RWPE2 (cell line): ENCODE results near the gene TEK.
"Not testable (repeated sequence)": the region's sequence is repeated elsewhere in the genome, so short reads cannot be mapped to it uniquely, and the experiment has no call there.

Source experiments
- ATAC-seq: fragments of 200-7000 bp; cut with Tn5 transposase; 3 replicates; pipeline ENCODE4 v1.9.1; 2021; ENCODE audit warnings: low read depth
- DNase-seq: peaks from one replicate; pipeline ENCODE4 v3.0.0-alpha.2; 2020; ENCODE audit warnings: low spot score
- H3K27ac ChIP-seq: fragments of 450-650 bp; 2 replicates; pipeline ENCODE4 v1.5.1; 2017; ENCODE audit warnings: mild to moderate bottlenecking; ENCODE audit not compliant: poor library complexity, severe bottlenecking
- H3K27me3 ChIP-seq: fragments of 250-450 bp; sonication (Bioruptor Pico); 2 replicates; pipeline ENCODE4 v1.5.1; 2021; ENCODE audit warnings: mild to moderate bottlenecking, moderate library complexity; ENCODE audit not compliant: insufficient read depth, poor library complexity, severe bottlenecking
- H3K36me3 ChIP-seq: fragments of 250-450 bp; sonication (Bioruptor Pico); 2 replicates; pipeline ENCODE4 v1.5.1; 2020; ENCODE audit warnings: low read depth, mild to moderate bottlenecking, moderate library complexity
- H3K4me1 ChIP-seq: fragments of 250-450 bp; sonication (Bioruptor Pico); 2 replicates; pipeline ENCODE4 v1.5.1; 2021; ENCODE audit warnings: mild to moderate bottlenecking, moderate library complexity; ENCODE audit not compliant: insufficient read depth, poor library complexity, severe bottlenecking
- H3K4me3 ChIP-seq: fragments of 250-450 bp; sonication (Bioruptor Pico); 2 replicates; pipeline ENCODE4 v1.5.1; 2021; ENCODE audit warnings: mild to moderate bottlenecking, moderate library complexity; ENCODE audit not compliant: severe bottlenecking
- H3K9me3 ChIP-seq: fragments of 250-450 bp; sonication (Bioruptor Pico); 2 replicates; pipeline ENCODE4 v1.5.1; 2021; ENCODE audit warnings: mild to moderate bottlenecking, moderate library complexity; ENCODE audit not compliant: severe bottlenecking
- TF ChIP-seq, protein P1 (sequence below): fragments of 450-650 bp; IDR thresholded peaks from one replicate; pipeline ENCODE4 v1.5.1; 2017; ENCODE audit warnings: mild to moderate bottlenecking, moderate library complexity; ENCODE audit not compliant: poor library complexity, severe bottlenecking

Gene TEK

DNA sequence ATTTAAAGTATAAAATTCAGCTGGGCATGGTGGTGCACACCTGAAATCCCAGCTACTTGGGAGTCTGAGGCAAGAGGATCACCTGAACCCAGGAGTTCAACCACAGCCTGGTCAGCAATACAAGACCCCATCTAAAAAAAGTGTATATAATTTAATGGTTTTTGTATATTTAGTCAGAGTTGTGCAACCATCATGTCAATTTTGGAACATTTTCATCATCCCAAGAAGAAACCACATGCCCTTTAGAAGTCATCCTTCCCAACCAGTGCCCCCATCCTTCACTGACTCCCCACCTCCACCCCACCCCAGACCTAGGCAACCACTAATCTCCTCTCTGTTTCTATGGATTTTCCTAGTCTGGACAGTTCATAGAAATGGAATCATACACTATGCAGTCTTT lies 18.8 kb upstream of the TEK start:
- H3K36me3 ChIP-seq: no peaks in the 10 kb centered on the region
- ATAC-seq (no peak), DNase-seq (no peak)
- H3K4me1 ChIP-seq: peaks cover 11% of the 10 kb centered on the region
- no peak overlapping the region for H3K27ac ChIP-seq
- TF ChIP-seq, protein P1, sequence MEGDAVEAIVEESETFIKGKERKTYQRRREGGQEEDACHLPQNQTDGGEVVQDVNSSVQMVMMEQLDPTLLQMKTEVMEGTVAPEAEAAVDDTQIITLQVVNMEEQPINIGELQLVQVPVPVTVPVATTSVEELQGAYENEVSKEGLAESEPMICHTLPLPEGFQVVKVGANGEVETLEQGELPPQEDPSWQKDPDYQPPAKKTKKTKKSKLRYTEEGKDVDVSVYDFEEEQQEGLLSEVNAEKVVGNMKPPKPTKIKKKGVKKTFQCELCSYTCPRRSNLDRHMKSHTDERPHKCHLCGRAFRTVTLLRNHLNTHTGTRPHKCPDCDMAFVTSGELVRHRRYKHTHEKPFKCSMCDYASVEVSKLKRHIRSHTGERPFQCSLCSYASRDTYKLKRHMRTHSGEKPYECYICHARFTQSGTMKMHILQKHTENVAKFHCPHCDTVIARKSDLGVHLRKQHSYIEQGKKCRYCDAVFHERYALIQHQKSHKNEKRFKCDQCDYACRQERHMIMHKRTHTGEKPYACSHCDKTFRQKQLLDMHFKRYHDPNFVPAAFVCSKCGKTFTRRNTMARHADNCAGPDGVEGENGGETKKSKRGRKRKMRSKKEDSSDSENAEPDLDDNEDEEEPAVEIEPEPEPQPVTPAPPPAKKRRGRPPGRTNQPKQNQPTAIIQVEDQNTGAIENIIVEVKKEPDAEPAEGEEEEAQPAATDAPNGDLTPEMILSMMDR: no peak
- no peaks in the 10 kb centered on the region for H3K27me3 ChIP-seq
- no peaks in the 10 kb centered on the region for H3K9me3 ChIP-seq
- no peak overlapping the region for H3K4me3 ChIP-seq

DNA sequence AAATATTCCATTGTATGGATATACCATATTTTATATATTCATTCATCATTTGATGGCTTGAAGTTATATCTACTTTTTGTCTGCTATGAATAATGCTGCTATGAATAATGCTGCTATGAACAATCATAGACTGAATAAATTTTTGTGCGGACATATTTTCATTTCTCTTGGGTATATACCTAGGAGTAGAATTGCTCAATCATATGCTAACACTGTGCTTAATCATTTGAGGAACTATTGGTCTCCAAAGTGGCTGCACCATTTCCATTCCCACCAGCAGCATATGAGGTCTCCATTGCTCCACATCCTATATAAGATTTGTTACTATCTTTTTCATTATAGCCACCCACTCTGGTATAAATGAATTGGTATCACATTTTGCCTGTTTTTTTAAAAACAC lies 18.3 kb upstream of the TEK start:
- ATAC-seq: no peak
- TF ChIP-seq, protein P1: no peak
- peaks cover 11% of the 10 kb centered on the region for H3K4me1 ChIP-seq

DNA sequence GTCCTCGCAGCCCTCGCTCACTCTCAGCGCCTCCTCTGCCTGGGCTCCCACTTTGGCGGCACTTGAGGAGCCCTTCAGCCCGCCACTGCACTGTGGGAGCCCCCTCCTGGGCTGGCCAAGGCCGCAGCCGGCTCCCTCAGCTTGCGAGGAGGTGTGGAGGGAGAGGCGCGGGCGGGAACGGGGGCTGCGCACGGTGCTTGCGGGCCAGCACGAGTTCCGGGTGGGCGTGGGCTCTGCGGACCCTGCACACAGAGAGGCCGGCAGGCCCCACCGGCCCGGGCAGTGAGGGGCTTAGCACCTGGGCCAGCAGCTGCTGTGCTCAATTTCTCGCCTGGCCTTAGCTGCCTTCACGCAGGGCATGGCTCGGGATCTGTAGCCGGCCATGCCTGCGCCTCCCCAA lies 16.5 kb upstream of the TEK start:
- not testable (repeated sequence) for H3K27me3 ChIP-seq, H3K4me3 ChIP-seq, H3K27ac ChIP-seq, DNase-seq, H3K4me1 ChIP-seq, H3K9me3 ChIP-seq, ATAC-seq, H3K36me3 ChIP-seq

More for the DNA sequence above, 18.3 kb upstream of the TEK start:
- DNase-seq: no peak
- Histone ChIP-seq H3K4me3 (no peak overlapping the region), H3K36me3 (no peaks in the 10 kb centered on the region), H3K27ac (no peak overlapping the region), H3K27me3 (no peaks in the 10 kb centered on the region), H3K9me3 (no peaks in the 10 kb centered on the region)

DNA sequence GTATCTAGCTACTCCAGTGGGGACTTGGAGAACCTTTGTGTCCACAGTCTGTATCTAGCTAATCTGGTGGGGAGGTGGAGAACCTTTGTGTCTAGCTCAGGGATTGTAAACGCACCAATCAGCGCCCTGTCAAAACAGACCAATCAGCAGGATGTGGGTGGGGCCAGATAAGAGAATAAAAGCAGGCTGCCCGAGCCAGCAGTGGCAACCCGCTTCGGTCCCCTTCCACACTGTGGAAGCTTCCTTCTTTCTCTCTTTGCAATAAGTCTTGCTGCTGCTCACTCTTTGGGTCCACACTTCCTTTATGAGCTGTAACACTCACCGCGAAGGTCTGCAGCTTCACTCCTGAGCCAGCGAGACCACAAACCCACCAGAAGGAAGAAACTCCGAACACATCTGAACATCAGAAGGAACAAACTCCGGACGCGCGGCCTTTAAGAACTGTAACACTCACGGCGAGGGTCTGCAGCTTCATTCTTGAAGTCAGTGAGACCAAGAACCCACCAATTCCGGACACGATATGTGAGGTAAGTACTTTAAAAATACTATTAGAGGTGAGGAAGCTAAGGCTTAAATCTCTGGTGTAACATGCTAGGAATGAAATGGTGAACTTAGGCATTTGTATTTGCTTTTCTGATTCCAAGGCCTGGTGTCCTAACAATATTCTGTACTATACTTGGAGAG lies 15.5 kb upstream of the TEK start:
- H3K27ac ChIP-seq, ATAC-seq, DNase-seq: not testable (repeated sequence)

DNA sequence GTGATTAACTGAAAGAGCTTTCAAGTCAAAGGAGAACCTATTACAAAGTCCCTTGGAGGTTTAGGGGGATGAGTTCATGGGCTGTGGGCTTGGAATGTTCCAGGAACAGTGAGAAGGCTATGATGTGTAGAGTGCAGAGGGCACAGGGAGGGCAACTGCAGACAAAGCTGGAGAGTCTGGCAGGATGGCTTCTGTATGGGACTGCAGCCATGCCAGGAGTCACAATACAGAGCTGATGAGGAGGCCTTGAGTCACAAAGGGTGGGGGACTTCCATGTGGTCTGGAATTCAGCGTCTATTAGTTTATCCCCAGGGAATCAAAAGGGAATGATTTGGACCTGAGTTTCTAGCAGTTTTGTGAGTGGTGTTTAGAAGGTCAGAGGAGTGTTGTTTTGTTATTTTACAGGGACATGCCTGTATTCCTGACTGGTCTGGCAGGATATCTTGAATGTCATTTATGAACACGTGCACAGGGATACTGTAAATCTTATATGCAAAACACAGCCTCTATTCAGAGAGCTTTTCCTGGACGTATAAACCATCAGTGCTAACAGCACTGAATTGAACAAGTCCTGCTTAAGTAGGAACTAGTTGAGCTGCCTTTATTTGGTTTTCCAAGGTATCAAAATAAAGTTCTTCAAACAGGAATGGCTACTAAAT lies 14.3 kb upstream of the TEK start:
- peaks cover 9% of the 10 kb centered on the region for H3K4me1 ChIP-seq
- H3K27ac ChIP-seq: no peak overlapping the region
- H3K9me3 ChIP-seq: no peaks in the 10 kb centered on the region
- no peak for DNase-seq
- H3K36me3 ChIP-seq: no peaks in the 10 kb centered on the region
- no peak overlapping the region for H3K4me3 ChIP-seq
- ATAC-seq: peak; percentile 90
- no peaks in the 10 kb centered on the region for H3K27me3 ChIP-seq
- TF ChIP-seq, protein P1: no peak

More for the DNA sequence above, 15.5 kb upstream of the TEK start:
- not testable (repeated sequence) for H3K27me3 ChIP-seq, H3K4me3 ChIP-seq, H3K36me3 ChIP-seq, H3K4me1 ChIP-seq, H3K9me3 ChIP-seq

DNA sequence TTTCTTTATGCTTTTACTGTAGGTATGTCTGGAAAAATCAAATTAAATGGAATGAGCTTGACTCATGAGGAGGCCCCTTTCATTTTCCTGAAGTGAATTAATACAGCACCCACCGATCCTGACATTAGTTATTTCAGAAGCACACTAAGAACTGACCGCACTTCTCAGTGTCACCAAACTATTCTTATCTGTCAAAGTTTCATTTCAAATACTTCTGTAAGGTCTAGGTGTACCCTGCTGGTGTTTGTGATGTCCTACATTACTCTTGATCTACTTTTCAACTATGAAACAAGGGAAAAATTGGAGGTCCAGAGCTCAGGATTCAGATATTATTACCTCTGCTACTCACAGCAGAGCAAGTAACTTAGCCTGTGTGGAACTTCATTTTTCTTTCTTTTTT lies 1.8 kb upstream of the TEK start:
- ATAC-seq (no peak), DNase-seq (no peak)
- Histone ChIP-seq H3K4me1 (no peaks in the 10 kb centered on the region), H3K9me3 (no peaks in the 10 kb centered on the region), H3K27me3 (no peaks in the 10 kb centered on the region), H3K4me3 (no peak overlapping the region), H3K27ac (no peak overlapping the region), H3K36me3 (no peaks in the 10 kb centered on the region)
- TF ChIP-seq, protein P1: no peak
